HEK293 (cell line): Measurements from ENCODE around the gene OR56A3.

Source experiments
- CTCF ChIA-PET: fragments of 350-600 bp; formaldehyde crosslinking; extraction: SDS; loops from one replicate; lab custom pipeline; 2021; ENCODE audit warnings: antibody characterized with exemption; lab: Yijun Ruan, JAX
- POLR2A ChIA-PET: fragments of 300-600 bp; formaldehyde crosslinking; extraction: SDS; loops from one replicate; lab custom pipeline; 2020; ENCODE audit warnings: antibody characterized with exemption, inconsistent platforms; lab: Yijun Ruan, JAX
- H3K27ac ChIP-seq: fragments of 200-500 bp; sonication (Bioruptor generic); 2 replicates; pipeline ENCODE4 v1.5.1; 2014; ENCODE audit warnings: low read depth, low read length, control low read depth, inconsistent platforms; ENCODE audit errors: extremely low read depth
- H3K36me3 ChIP-seq, 2 experiments: fragments of 200-500 bp in 1 of 2; sonication (Bioruptor generic) in 1 of 2; 1 replicate in 1 of 2; 2 replicates in 1 of 2; pipeline ENCODE4 v1.5.1; 2014 to 2017; ENCODE audit warnings: inconsistent platforms in 2 of 2, low read length in 2 of 2; ENCODE audit not compliant: control insufficient read depth in 2 of 2, insufficient read depth in 1 of 2
- H3K4me1 ChIP-seq: fragments of 200-500 bp; sonication (Bioruptor generic); 2 replicates; pipeline ENCODE4 v1.5.1; 2014; ENCODE audit warnings: mild to moderate bottlenecking, low read length, inconsistent platforms; ENCODE audit not compliant: control insufficient read depth, insufficient read depth
- H3K4me3 ChIP-seq: 2 replicates; pipeline ENCODE4 v1.5.1; 2011; ENCODE audit warnings: low read depth, mild to moderate bottlenecking, control low read depth, low read length, moderate library complexity
- H3K9me3 ChIP-seq: fragments of 200-500 bp; sonication (Bioruptor generic); 2 replicates; pipeline ENCODE4 v1.5.1; 2014; ENCODE audit warnings: low read depth, low read length, inconsistent platforms; ENCODE audit not compliant: control insufficient read depth, insufficient read depth
- FEZF1 ChIP-seq: fragments of 450-650 bp; formaldehyde crosslinking; IDR thresholded peaks from 2 replicates; pipeline ENCODE4 v1.5.1; 2016; ENCODE audit warnings: missing biosample characterization, missing genetic modification characterization
- GLI2 ChIP-seq: fragments of 450-650 bp; formaldehyde crosslinking; IDR thresholded peaks from 2 replicates; pipeline ENCODE4; 2017; ENCODE audit warnings: missing biosample characterization, missing genetic modification characterization, low read depth, borderline replicate concordance
- KLF8 ChIP-seq: fragments of 450-650 bp; formaldehyde crosslinking; IDR thresholded peaks from 2 replicates; pipeline ENCODE4 v1.5.1; 2016; ENCODE audit warnings: missing biosample characterization, missing genetic modification characterization
- PBX3 ChIP-seq: sonication (generic); formaldehyde crosslinking; IDR thresholded peaks from 2 replicates; pipeline ENCODE4 v1.8.1; 2022; ENCODE audit warnings: mild to moderate bottlenecking, moderate library complexity, missing genetic modification reagents
- RBAK ChIP-seq: fragments of 450-650 bp; formaldehyde crosslinking; IDR thresholded peaks from 2 replicates; pipeline ENCODE4 v1.5.1; 2016; ENCODE audit warnings: missing biosample characterization, missing genetic modification characterization
- SETDB1 ChIP-seq: IDR thresholded peaks from one replicate; pipeline ENCODE4 v1.6.1; 2017; ENCODE audit warnings: mild to moderate bottlenecking, low read length, moderate library complexity, mixed read lengths; ENCODE audit not compliant: insufficient read length
- ZBTB1 ChIP-seq: fragments of 450-650 bp; formaldehyde crosslinking; IDR thresholded peaks from 2 replicates; pipeline ENCODE4 v1.5.1; 2016; ENCODE audit warnings: missing biosample characterization, missing genetic modification characterization
- ZFHX2 ChIP-seq: fragments of 450-650 bp; formaldehyde crosslinking; conservative IDR thresholded peaks from 2 replicates; pipeline ENCODE4 v1.5.1; 2016; ENCODE audit warnings: missing biosample characterization, missing genetic modification characterization
- ZNF10 ChIP-seq: fragments of 450-650 bp; formaldehyde crosslinking; IDR thresholded peaks from 2 replicates; pipeline ENCODE4 v1.5.1; 2017; ENCODE audit warnings: missing biosample characterization, missing genetic modification characterization
- ZNF121 ChIP-seq: fragments of 450-650 bp; formaldehyde crosslinking; IDR thresholded peaks from 2 replicates; pipeline ENCODE4 v1.5.1; 2016; ENCODE audit warnings: missing biosample characterization, missing genetic modification characterization
- ZNF133 ChIP-seq: fragments of 450-650 bp; formaldehyde crosslinking; IDR thresholded peaks from 2 replicates; pipeline ENCODE4 v1.5.1; 2016; ENCODE audit warnings: missing biosample characterization, missing genetic modification characterization
- ZNF16 ChIP-seq: fragments of 450-650 bp; formaldehyde crosslinking; IDR thresholded peaks from 2 replicates; pipeline ENCODE4 v1.5.1; 2016; ENCODE audit warnings: low read depth, missing biosample characterization, missing genetic modification characterization
- ZNF18 ChIP-seq: fragments of 450-650 bp; formaldehyde crosslinking; IDR thresholded peaks from 2 replicates; pipeline ENCODE4 v1.5.1; 2016; ENCODE audit warnings: missing biosample characterization, missing genetic modification characterization
- ZNF202 ChIP-seq: fragments of 450-650 bp; formaldehyde crosslinking; IDR thresholded peaks from 2 replicates; pipeline ENCODE4 v1.5.1; 2016; ENCODE audit warnings: missing biosample characterization, missing genetic modification characterization, borderline replicate concordance
- ZNF214 ChIP-seq: fragments of 450-650 bp; formaldehyde crosslinking; IDR thresholded peaks from 2 replicates; pipeline ENCODE4 v1.5.1; 2017; ENCODE audit warnings: missing biosample characterization, mild to moderate bottlenecking, missing genetic modification characterization, borderline replicate concordance
- ZNF23 ChIP-seq: fragments of 450-650 bp; formaldehyde crosslinking; IDR thresholded peaks from 2 replicates; pipeline ENCODE4 v1.5.1; 2016; ENCODE audit warnings: missing biosample characterization, missing genetic modification characterization, borderline replicate concordance
- ZNF24 ChIP-seq: fragments of 450-650 bp; formaldehyde crosslinking; IDR thresholded peaks from 2 replicates; pipeline ENCODE4 v1.5.1; 2016; ENCODE audit warnings: missing biosample characterization, missing genetic modification characterization
- ZNF266 ChIP-seq: fragments of 450-650 bp; formaldehyde crosslinking; IDR thresholded peaks from 2 replicates; pipeline ENCODE4 v1.5.1; 2016; ENCODE audit warnings: missing biosample characterization, missing genetic modification characterization, low read depth
- ZNF292 ChIP-seq: fragments of 450-650 bp; formaldehyde crosslinking; IDR thresholded peaks from 2 replicates; pipeline ENCODE4 v1.5.1; 2016; ENCODE audit warnings: low read depth, missing biosample characterization, missing genetic modification characterization, borderline replicate concordance
- ZNF302 ChIP-seq: fragments of 450-650 bp; formaldehyde crosslinking; IDR thresholded peaks from 2 replicates; pipeline ENCODE4 v1.5.1; 2016; ENCODE audit warnings: missing biosample characterization, missing genetic modification characterization, low read depth
- ZNF366 ChIP-seq: fragments of 450-650 bp; formaldehyde crosslinking; conservative IDR thresholded peaks from 2 replicates; pipeline ENCODE4 v1.5.1; 2016; ENCODE audit warnings: missing biosample characterization, missing genetic modification characterization
- ZNF514 ChIP-seq: fragments of 450-650 bp; formaldehyde crosslinking; IDR thresholded peaks from 2 replicates; pipeline ENCODE4 v1.5.1; 2016; ENCODE audit warnings: missing biosample characterization, missing genetic modification characterization
- ZNF585B ChIP-seq: fragments of 450-650 bp; formaldehyde crosslinking; IDR thresholded peaks from 2 replicates; pipeline ENCODE4 v1.5.1; 2016; ENCODE audit warnings: missing biosample characterization, missing genetic modification characterization
- ZNF610 ChIP-seq: fragments of 450-650 bp; formaldehyde crosslinking; IDR thresholded peaks from 2 replicates; pipeline ENCODE4 v1.5.1; 2016; ENCODE audit warnings: missing biosample characterization, missing genetic modification characterization, borderline replicate concordance
- ZNF623 ChIP-seq: fragments of 450-650 bp; formaldehyde crosslinking; IDR thresholded peaks from 2 replicates; pipeline ENCODE4 v1.5.1; 2016; ENCODE audit warnings: missing biosample characterization, missing genetic modification characterization
- ZNF654 ChIP-seq: fragments of 450-650 bp; formaldehyde crosslinking; IDR thresholded peaks from 2 replicates; pipeline ENCODE4 v1.5.1; 2016; ENCODE audit warnings: low read depth, missing biosample characterization, missing genetic modification characterization
- ZNF660 ChIP-seq: fragments of 450-650 bp; IDR thresholded peaks from 2 replicates; pipeline ENCODE4 v1.5.1; 2018; ENCODE audit warnings: missing biosample characterization, mild to moderate bottlenecking, missing genetic modification characterization
- ZNF792 ChIP-seq: fragments of 450-650 bp; formaldehyde crosslinking; IDR thresholded peaks from 2 replicates; pipeline ENCODE4 v1.5.1; 2016; ENCODE audit warnings: missing biosample characterization, missing genetic modification characterization
- ZSCAN4 ChIP-seq: fragments of 450-650 bp; formaldehyde crosslinking; IDR thresholded peaks from 2 replicates; pipeline ENCODE4 v1.5.1; 2017; ENCODE audit warnings: missing biosample characterization, missing genetic modification characterization

Gene OR56A3

GRCh38 chr11:5923794-5924193 is 18.3 kb upstream of the OR56A3 start:
- POLR2A ChIA-PET = no interaction called here

GRCh38 chr11:5928271-5928670 is 13.8 kb upstream of the OR56A3 start:
- no peak overlapping the region for H3K27ac ChIP-seq
- no peak for TF ChIP-seq ZNF24 (tag by site-specific recombination)
- no peak for TF ChIP-seq ZNF133 (tag by site-specific recombination)
- no peak for TF ChIP-seq ZNF16 (tag by site-specific recombination)
- no peak for TF ChIP-seq ZNF302
- no peak for TF ChIP-seq FEZF1
- no peak for TF ChIP-seq SETDB1
- no peak for TF ChIP-seq ZNF654 (tag by site-specific recombination)
- no peak for TF ChIP-seq ZSCAN4 (tag by site-specific recombination)
- TF ChIP-seq ZBTB1 = no peak
- no peak for TF ChIP-seq ZNF610 (tag by site-specific recombination)
- no peak for TF ChIP-seq ZNF292 (tag by site-specific recombination)
- TF ChIP-seq ZNF23 = no peak
- no peak for TF ChIP-seq ZNF202
- no peak for TF ChIP-seq ZNF660 (tag by site-specific recombination)
- no peak for TF ChIP-seq ZNF623
- TF ChIP-seq ZFHX2 (tag by site-specific recombination) = no peak
- no peak for TF ChIP-seq PBX3 (CRISPR knock-in tag)
- TF ChIP-seq ZNF585B (tag by site-specific recombination) = no peak
- TF ChIP-seq GLI2 (tag by site-specific recombination) = no peak
- TF ChIP-seq, all 188 proteins: peak for 0
- ChIA-PET CTCF (no interaction called here), POLR2A (no interaction called here)
- Histone ChIP-seq H3K4me3 (no peak overlapping the region), H3K36me3 (no peaks in the 10 kb centered on the region), H3K9me3 (no peaks in the 10 kb centered on the region), H3K4me1 (no peaks in the 10 kb centered on the region)

More at GRCh38 chr11:5923794-5924193, 18.3 kb upstream of the OR56A3 start:
- TF ChIP-seq ZNF792 (tag by site-specific recombination) (no peak), ZNF654 (tag by site-specific recombination) (no peak), ZNF366 (tag by site-specific recombination) (no peak), ZNF18 (no peak), ZNF214 (tag by site-specific recombination) (no peak), ZNF266 (no peak), ZNF16 (tag by site-specific recombination) (no peak), RBAK (tag by site-specific recombination) (no peak), ZNF10 (no peak), ZNF514 (tag by site-specific recombination) (no peak), KLF8 (tag by site-specific recombination) (no peak), ZSCAN4 (tag by site-specific recombination) (no peak), ZNF121 (tag by site-specific recombination) (no peak)
- H3K4me1 ChIP-seq = no peaks in the 10 kb centered on the region
- H3K27ac ChIP-seq = no peak overlapping the region
- H3K36me3 ChIP-seq = no peaks in the 10 kb centered on the region
- H3K9me3 ChIP-seq = no peaks in the 10 kb centered on the region
- CTCF ChIA-PET = no interaction called here
- no peak overlapping the region for H3K4me3 ChIP-seq
